Muscle layer of colon (tissue), 2 donors: ENCODE measurements around the gene TPD52L1.

Experiments used
- H3K27ac ChIP-seq: one replicate; pipeline ENCODE4 v1.7.0; 2013; ENCODE audit warnings: low read depth, mild to moderate bottlenecking, low read length, moderate library complexity
- H3K27me3 ChIP-seq, 2 donors: one replicate each; pipeline ENCODE4 v1.7.0; 2013; ENCODE audit warnings: low read length in 2 of 2, mild to moderate bottlenecking in 2 of 2; ENCODE audit not compliant: insufficient read depth in 2 of 2, control insufficient read depth in 1 of 2
- H3K36me3 ChIP-seq: one replicate; pipeline ENCODE4 v1.7.0; 2013; ENCODE audit warnings: mild to moderate bottlenecking, low read length; ENCODE audit not compliant: insufficient read depth
- H3K4me1 ChIP-seq: one replicate; pipeline ENCODE4 v1.7.0; 2013; ENCODE audit warnings: mild to moderate bottlenecking, low read length; ENCODE audit not compliant: insufficient read depth
- H3K4me3 ChIP-seq, 2 donors: one replicate each; pipeline ENCODE4 v1.7.0; 2013; ENCODE audit warnings: low read length in 2 of 2, low read depth in 1 of 2, mild to moderate bottlenecking in 1 of 2, moderate library complexity in 1 of 2
- H3K9ac ChIP-seq: one replicate; pipeline ENCODE4 v1.7.0; 2013; ENCODE audit warnings: low read length
- H3K9me3 ChIP-seq: one replicate; pipeline ENCODE4 v1.7.0; 2013; ENCODE audit warnings: mild to moderate bottlenecking, low read length
- donor health status: abdominal sarcoma.
- donor health status: Adenocarcinoma of cecum.

Gene TPD52L1

GRCh38 chr6:125231133-125231532 lies 77.6 kb downstream of the TPD52L1 start:
- no peak overlapping the region for H3K9ac ChIP-seq
- H3K9me3 ChIP-seq: no peaks in the 10 kb centered on the region
- peak overlapping the region; percentile 48 for H3K27ac ChIP-seq
- peaks cover 35% of the 10 kb centered on the region for H3K4me1 ChIP-seq
- no peaks in the 10 kb centered on the region for H3K27me3 ChIP-seq
- no peaks in the 10 kb centered on the region for H3K36me3 ChIP-seq
- H3K4me3 ChIP-seq: no peak overlapping the region

DNA sequence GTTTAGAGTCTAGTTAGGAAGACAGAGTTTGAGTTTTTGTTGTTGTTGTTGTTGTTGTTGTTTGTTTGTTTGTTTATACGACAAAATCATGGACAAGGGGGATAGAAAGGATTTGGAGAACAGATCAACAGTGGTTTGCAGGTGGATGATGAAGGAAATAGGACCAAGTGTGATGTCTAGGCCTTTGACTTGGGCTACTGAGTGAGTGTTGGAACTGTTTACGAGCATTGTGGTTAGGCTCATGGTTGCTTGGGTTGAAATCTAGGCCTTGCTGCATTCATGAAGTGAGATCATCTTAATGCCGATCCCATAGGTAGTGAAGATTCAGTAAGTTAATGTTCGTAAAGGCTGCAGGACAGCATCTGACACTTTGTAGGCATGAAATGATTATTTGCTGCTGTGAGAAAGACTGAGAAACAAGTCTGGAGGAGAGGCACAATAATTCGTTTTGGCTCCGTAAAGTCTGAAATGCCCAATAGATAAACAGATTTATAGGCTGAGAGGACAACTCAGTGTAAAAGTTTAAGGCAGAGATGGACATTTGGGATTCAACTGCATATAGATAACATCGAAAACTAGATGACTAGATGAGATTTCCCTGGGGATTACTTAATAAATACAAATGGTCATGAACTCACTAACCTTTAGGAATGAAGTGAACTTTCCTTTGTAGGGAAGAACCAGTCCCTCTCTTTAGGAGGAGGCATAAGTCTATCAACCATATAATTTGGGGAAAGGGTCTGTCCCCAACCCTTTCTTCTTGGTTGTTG lies 78.2 kb downstream of the TPD52L1 start:
- no peaks in the 10 kb centered on the region for H3K36me3 ChIP-seq
- H3K4me3 ChIP-seq: no peak overlapping the region
- no peaks in the 10 kb centered on the region for H3K27me3 ChIP-seq
- H3K27ac ChIP-seq: peak overlapping the region; percentile 48
- peaks cover 35% of the 10 kb centered on the region for H3K4me1 ChIP-seq
- H3K9me3 ChIP-seq: no peaks in the 10 kb centered on the region
- no peak overlapping the region for H3K9ac ChIP-seq

- peaks cover 35% of the 10 kb centered on the region for H3K4me1 ChIP-seq
- H3K27ac ChIP-seq: no peak overlapping the region
- no peak overlapping the region for H3K4me3 ChIP-seq
- H3K9ac ChIP-seq: no peak overlapping the region
- H3K36me3 ChIP-seq: no peaks in the 10 kb centered on the region
- H3K27me3 ChIP-seq: no peaks in the 10 kb centered on the region
- no peaks in the 10 kb centered on the region for H3K9me3 ChIP-seq
These were observed 78.9 kb downstream of the TPD52L1 start for GRCh38 chr6:125232466-125232865.

DNA sequence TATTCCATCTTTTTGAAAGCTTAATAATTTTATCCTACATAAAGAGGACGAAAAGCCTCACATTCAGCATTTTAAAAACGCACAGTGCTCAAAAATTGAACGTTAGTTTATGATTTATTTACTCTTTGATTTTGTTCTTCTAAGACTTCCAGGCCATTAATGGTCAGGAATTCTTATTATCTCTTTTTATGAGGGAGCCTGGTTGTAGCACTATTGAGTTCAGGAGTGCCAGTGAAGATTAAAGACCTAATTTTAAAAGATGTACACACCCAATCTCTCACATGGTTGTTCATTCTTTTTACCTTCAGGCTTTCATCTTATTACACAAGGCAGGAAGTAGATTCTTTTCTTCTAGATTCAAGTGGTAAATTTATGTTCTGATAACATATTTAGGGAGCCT lies 79.6 kb downstream of the TPD52L1 start:
- Histone ChIP-seq H3K9ac (no peak overlapping the region), H3K9me3 (no peaks in the 10 kb centered on the region), H3K27ac (no peak overlapping the region), H3K4me1 (peaks cover 35% of the 10 kb centered on the region), H3K36me3 (no peaks in the 10 kb centered on the region), H3K27me3 (no peaks in the 10 kb centered on the region), H3K4me3 (no peak overlapping the region)

- Histone ChIP-seq H3K4me1 (peaks cover 26% of the 10 kb centered on the region), H3K27ac (no peak overlapping the region), H3K36me3 (no peaks in the 10 kb centered on the region), H3K27me3 (no peaks in the 10 kb centered on the region), H3K4me3 (no peak overlapping the region), H3K9ac (no peak overlapping the region), H3K9me3 (no peaks in the 10 kb centered on the region)
These were observed 83.2 kb downstream of the TPD52L1 start for GRCh38 chr6:125236536-125237327.

- Histone ChIP-seq H3K4me3 (no peak overlapping the region), H3K4me1 (peaks cover 16% of the 10 kb centered on the region), H3K9ac (no peak overlapping the region), H3K9me3 (no peaks in the 10 kb centered on the region), H3K27me3 (no peaks in the 10 kb centered on the region), H3K27ac (no peak overlapping the region), H3K36me3 (no peaks in the 10 kb centered on the region)
These were observed 84.2 kb downstream of the TPD52L1 start for GRCh38 chr6:125237764-125238163.

DNA sequence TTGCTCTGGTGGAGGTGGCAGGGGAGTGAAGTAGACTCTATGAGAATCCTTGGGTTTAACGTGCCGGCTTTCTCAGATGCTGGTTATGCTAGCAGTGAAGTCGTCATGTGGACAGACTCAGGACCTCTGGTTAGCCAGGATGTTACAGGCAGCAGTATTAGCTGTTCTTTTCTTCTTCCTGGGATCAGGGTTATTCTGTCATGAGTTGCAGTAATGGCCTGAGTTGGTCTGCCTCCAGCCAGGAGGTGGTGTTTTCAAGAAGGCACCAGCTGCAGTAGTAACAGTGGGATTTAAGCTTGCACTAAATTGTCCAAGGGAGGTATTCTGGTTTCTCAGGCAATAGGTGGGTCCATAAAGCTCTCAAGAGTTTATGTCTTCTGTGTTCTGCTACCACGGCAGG lies 91.5 kb downstream of the TPD52L1 start:
- H3K4me1 ChIP-seq: no peaks in the 10 kb centered on the region
- H3K4me3 ChIP-seq: no peak overlapping the region
- no peaks in the 10 kb centered on the region for H3K27me3 ChIP-seq
- no peak overlapping the region for H3K9ac ChIP-seq
- no peaks in the 10 kb centered on the region for H3K9me3 ChIP-seq
- no peak overlapping the region for H3K27ac ChIP-seq
- no peaks in the 10 kb centered on the region for H3K36me3 ChIP-seq

- no peaks in the 10 kb centered on the region for H3K9me3 ChIP-seq
- H3K27ac ChIP-seq: no peak overlapping the region
- H3K4me3 ChIP-seq: no peak overlapping the region
- H3K9ac ChIP-seq: no peak overlapping the region
- no peaks in the 10 kb centered on the region for H3K27me3 ChIP-seq
- H3K4me1 ChIP-seq: no peaks in the 10 kb centered on the region
- no peaks in the 10 kb centered on the region for H3K36me3 ChIP-seq
These were observed 92.1 kb downstream of the TPD52L1 start for GRCh38 chr6:125245523-125246264.

GRCh38 chr6:125246566-125246965 lies 93.0 kb downstream of the TPD52L1 start:
- no peak overlapping the region for H3K9ac ChIP-seq
- no peak overlapping the region for H3K4me3 ChIP-seq
- no peak overlapping the region for H3K27ac ChIP-seq
- peaks cover 2% of the 10 kb centered on the region for H3K4me1 ChIP-seq
- no peaks in the 10 kb centered on the region for H3K9me3 ChIP-seq
- no peaks in the 10 kb centered on the region for H3K36me3 ChIP-seq
- no peaks in the 10 kb centered on the region for H3K27me3 ChIP-seq

GRCh38 chr6:125248136-125248535 lies 94.6 kb downstream of the TPD52L1 start:
- Histone ChIP-seq H3K9ac (no peak overlapping the region), H3K27me3 (no peaks in the 10 kb centered on the region), H3K4me3 (no peak overlapping the region), H3K9me3 (no peaks in the 10 kb centered on the region), H3K27ac (no peak overlapping the region), H3K36me3 (no peaks in the 10 kb centered on the region), H3K4me1 (peaks cover 7% of the 10 kb centered on the region)

DNA sequence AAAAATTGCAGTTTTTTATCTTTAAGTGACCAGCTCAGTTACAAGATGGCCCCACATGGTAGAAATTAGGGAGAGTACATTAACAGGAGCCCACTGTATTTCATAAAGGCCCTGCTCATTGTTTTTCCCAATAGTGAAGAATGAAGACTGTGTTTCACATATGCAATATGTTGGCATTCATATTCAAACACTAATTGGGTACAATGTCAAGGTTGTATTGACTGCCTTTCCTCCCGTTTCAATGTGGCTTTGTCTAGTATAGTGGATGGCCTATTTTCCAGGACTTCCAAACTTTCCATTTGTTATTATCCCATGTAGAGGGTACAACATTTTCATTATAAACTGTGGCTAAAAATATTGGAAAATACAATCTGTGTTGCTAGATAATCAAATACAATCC lies 96.9 kb downstream of the TPD52L1 start:
- Histone ChIP-seq H3K36me3 (no peaks in the 10 kb centered on the region), H3K27me3 (no peaks in the 10 kb centered on the region), H3K9me3 (no peaks in the 10 kb centered on the region), H3K27ac (no peak overlapping the region), H3K9ac (no peak overlapping the region), H3K4me1 (peaks cover 7% of the 10 kb centered on the region), H3K4me3 (no peak overlapping the region)
